GM18507 (cell line): ENCODE data around the gene TKT.
A peak's percentile ranks its signal among the peaks of the same experiment; 100 is the strongest.
"Not testable (repeated sequence)": the region's sequence is repeated elsewhere in the genome, so short reads cannot be mapped to it uniquely, and the experiment has no call there.

Source experiments
- DNase-seq: peaks from one replicate; pipeline ENCODE4 v3.0.0; 2011; ENCODE audit warnings: low read depth; ENCODE audit not compliant: insufficient read length; ENCODE audit errors: extremely low spot score
- FAIRE-seq: peaks from 2 replicates; lab custom pipeline; 2011; peaks lifted over from hg19 to GRCh38; lab: Jason Lieb, UNC

Gene TKT, protein sequence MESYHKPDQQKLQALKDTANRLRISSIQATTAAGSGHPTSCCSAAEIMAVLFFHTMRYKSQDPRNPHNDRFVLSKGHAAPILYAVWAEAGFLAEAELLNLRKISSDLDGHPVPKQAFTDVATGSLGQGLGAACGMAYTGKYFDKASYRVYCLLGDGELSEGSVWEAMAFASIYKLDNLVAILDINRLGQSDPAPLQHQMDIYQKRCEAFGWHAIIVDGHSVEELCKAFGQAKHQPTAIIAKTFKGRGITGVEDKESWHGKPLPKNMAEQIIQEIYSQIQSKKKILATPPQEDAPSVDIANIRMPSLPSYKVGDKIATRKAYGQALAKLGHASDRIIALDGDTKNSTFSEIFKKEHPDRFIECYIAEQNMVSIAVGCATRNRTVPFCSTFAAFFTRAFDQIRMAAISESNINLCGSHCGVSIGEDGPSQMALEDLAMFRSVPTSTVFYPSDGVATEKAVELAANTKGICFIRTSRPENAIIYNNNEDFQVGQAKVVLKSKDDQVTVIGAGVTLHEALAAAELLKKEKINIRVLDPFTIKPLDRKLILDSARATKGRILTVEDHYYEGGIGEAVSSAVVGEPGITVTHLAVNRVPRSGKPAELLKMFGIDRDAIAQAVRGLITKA

DNA sequence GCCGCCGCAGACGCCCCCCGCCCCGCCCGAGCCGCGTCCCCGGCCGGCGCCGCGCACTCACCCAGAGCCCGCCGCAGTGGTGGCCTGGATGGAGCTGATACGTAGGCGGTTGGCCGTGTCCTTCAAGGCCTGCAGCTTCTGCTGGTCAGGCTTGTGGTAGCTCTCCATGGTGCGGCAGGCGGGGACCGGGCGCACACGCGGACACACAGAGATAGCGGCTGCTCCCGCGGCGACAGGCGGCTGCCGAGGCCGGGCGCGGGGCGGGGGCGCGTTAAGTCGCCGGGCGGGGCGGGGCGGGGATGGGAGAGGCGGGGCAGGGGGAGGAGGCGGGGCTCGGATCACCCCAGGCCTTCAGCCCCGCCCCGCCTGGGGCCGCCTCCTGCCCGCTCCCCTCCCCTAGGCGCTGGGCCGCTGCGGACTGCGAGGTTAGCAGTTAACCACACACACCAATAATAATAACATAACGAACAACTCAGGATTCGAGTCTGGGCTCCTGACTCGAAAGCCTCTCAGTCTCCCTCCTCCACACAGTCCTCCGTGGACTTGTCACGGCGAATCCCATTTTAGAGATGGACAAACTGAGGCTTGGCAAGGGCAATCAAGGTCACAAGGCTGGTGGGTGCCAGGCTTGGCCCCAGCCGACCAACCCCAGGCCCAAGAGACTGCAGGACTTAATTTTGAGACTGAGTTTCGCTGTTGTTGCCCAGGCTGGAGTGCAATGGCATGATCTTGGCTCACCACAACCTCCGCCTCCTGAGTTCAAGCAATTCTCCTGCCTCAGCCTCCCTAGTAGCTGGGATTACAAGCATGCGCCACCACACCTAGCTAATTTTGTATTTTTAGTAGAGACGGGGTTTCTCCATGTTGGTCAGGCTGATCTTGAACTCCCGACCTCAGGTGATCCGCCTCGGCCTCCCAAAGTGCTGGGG, at the start of gene TKT:
TSS of gene TKT (minus strand) at position 248 of the 929 bp plus-strand sequence. CDS start at position 168, 80 bp downstream.
- FAIRE-seq (peak; percentile 80), DNase-seq (peak; percentile 90)

DNA sequence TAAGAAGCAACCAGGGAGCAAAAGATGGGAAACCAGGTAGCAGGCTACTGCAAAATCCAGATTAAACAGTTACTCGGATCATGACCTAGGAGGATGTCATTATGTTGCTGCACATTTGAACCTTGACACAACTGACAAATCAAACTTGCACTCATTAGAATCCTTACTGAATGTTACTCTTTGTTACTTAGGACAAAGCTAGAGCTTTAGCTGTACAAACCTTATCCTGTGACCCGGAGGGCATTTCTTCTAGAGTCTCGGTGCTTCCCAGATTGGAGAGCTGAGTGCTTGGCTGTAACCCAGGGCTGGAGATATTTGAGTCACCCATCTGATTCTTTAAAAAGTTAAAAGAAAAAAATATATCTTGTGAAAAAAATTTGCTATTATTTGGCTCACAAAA, 48.1 kb upstream of the TKT start:
- DNase-seq (no peak), FAIRE-seq (no peak)

DNA sequence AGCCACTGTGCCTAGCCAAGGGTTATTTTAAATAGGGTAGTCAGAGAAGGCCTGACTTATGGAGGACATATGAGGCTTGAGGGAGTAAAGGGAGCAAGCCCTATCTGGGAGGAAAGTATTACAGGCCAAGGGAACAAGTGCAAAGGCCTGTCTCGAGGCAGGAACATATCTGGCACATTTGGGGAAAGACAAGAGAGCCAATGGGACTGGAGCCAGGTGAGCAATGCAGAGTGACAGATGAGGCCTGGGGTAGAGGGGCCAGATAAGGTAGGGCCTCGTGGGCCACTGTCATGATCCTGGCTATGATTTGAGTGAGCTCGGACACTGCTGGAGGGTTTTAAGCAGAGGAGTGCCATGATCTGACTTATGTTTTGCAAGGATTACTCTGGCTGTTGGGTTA, 47.7 kb upstream of the TKT start:
- no peak for DNase-seq
- no peak for FAIRE-seq

DNA sequence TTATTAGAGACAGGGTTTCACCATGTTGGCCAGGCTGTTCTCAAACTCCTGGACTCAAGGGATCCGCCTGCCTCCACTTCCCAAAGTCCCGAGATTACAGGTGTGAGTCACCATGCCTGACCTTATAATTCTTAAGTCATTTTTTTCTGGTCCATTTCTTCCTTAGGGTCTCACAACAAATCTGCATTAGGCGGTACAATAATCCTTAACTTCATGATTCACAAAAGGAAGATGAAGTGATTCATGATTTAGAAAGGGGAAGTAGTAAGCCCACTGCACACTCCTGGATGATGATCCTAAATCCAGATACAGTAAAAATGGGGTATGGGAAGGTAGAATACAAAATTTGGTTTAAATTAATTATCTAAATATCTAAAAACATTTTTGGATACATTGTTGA, 45.0 kb upstream of the TKT start:
- FAIRE-seq = no peak

DNA sequence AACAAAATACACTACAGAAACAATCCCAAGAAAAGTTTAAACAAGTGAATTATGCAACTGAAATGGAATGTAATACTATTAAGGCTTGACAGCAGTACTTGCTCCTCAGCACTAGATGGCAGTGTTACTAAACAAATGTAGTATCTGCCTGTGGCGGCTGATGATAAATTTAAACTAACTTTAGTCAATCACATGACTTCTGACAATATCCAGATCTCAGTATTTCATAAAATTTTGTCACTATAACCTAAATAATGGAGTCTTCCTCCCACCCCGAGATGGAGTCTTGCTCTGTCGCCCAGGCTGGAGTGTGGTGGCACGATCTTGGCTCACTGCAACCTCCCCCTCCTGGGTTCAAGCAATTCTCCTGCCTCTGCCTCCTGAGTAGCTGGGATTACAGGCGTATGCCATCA, 43.8 kb upstream of the TKT start:
- peak; percentile 42 for DNase-seq
- FAIRE-seq = peak; percentile 85

More for the DNA sequence above, 45.0 kb upstream of the TKT start:
- DNase-seq = no peak

DNA sequence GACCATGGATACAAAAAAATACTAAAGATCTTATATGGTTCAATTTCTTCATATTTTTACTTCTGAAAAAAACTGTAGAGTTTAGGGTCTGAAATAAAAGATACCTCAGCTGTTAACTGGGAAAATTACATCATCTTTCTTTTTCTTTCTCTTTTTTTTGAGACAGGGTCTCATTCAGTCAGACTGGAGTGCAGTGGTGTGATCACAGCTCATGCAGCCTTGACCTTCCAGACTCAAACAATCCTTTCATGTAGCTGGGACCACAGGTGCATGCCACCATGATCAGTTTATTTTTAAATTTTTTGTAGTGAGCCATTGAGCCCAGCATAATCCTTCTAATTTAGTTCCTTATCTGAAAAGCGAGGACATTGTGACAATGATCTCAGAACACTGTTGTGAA, 39.6 kb upstream of the TKT start:
- DNase-seq = no peak
- FAIRE-seq = no peak

DNA sequence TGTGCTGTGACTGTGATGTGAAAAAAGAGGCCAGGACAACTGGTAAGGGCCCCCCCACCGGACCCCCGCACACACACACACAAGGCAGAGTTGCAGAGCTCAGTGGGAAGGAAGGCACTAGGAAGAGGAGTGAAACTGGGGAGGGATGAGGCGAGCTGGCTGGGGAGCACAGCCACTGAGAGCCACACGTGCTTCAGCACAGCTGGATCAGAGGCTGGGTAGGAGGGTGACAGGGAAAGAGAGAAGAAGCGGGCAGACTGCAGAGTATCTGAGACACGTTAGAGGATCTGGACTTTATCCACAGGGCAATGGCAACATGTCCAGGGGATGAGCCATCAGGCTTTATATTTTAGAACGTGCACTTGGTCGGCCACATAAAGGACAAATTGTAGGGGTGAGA, 38.0 kb upstream of the TKT start:
- DNase-seq = no peak
- FAIRE-seq = no peak

DNA sequence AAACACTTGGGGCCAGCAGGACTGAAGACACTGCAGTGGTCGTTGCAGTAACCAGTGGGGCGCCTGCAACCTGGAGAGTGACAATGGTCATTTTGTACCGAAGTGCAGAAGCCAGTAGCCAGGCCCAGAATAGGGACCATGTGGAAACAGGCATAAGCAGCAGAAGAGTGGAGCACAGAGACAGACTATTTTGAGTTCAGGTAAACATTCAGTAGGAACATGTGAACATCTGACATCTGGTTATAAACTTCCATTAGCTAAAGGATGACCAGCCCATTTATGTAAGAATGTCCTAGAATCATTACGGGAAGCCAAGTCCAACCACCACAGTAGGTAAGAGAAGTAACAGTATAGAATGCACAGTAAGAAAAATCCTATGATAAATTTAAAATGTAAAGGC, 32.4 kb upstream of the TKT start:
- no peak for FAIRE-seq
- no peak for DNase-seq

DNA sequence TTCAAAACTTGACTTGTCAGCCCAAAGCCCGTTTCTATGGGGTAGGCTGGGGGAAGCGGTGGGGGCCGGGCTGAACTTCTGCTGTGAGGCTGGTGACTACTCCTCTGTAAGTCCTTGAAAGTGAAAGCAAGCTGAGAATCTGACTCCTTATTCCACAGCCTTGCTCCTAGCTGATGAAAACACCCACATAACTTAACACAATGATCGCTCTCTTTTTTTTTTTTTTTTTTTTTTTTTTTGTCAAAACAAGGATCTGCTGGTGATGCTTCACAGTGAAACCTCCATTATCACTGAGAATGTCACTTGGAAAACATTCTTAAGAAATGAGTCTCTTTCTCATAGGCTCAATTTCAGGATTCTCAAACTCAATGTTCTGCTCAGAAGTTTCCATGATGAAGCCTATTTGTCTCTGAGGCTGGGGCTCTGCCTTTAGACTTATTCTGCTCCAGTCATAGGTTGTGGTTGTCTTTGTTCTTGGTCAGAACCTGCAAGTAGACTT, 31.4 kb upstream of the TKT start:
- no peak for FAIRE-seq
- DNase-seq = no peak

DNA sequence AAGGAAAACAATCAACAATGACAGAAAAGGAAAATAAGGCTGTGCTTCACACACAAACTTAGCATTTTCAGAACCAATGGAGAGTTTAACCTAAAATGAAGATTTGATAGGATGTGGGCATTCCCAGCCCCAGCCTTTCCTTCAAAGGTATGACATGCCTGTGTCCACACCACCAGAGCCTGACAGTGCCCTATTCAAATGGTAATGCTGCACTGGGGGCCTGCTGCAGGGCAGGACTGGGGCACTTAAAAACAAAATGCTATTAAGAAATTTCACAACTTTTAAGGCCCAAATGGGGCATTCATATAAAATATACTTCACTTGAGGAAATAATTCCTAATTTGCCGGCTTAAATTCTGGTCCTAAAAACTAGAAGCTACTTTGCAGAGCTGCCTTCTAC, 30.9 kb upstream of the TKT start:
- no peak for DNase-seq
- FAIRE-seq = no peak

DNA sequence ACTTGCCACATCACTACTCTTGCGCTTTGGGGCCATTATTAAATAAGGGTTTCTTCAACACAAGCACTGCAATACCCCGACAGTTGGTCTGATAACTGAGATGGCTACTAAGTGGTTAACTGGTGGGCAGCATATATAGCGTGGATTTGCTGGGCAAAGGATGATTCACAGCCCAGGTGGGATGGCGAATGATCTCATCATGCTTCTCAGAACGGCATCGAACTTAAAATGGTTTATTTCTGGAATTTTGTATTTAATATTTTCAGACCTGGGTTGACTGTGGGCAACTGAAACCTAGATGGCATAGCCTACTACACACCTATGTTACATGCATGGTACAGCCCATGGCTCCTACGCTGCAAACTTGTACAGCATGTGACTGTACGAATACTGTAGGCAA, 26.8 kb upstream of the TKT start:
- FAIRE-seq (no peak), DNase-seq (no peak)

DNA sequence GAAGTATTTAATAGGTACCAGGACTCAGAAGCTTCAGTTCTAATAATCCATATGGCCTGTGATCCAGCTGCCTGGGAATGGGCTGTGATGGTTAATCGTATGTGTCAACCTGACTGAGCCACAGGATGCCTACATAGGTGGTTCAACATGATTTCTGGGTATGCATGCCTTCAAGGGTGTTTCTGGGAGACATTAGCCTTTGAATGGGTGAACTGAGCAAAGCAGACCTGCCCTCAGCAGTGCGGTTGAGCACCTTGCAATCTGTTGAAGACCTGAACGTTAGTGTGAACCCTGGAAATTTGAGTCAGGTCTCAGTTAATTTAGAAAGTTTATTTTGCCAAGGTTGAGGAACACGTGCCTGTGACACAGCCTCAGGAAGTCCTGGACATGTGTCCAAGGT, 22.8 kb upstream of the TKT start:
- no peak for DNase-seq
- FAIRE-seq = no peak

DNA sequence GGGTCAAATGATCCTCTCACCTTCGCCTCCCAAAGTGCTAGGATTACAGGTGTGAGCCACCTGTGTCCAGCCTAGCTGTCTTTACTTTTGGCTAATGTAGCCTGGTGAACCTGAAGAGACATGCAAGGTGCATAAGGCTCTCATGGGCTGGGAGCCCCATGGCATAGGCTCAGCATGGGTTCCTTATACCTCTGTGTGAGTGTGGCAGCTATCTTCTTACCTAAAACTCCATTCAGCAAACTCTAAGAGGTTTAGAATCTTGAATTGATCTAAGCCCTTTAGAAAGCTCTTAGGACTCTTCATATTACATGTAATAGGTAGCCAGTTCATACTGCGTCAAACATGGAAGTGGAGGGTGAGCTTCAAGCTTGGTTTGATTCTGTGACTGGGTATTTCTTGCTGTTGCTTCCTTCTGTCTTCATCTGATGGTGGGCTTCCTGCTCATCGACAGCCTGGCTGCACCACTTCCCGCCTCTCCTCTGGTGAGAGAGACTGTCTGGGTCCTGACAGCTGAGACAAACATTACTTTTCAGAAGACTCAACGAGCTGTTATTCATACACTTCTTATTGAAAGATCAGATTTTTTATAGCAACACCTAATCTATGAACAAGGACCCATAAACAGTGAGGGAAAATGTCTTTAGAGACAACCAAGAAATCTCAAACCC, 19.2 kb upstream of the TKT start:
- FAIRE-seq (no peak), DNase-seq (no peak)

DNA sequence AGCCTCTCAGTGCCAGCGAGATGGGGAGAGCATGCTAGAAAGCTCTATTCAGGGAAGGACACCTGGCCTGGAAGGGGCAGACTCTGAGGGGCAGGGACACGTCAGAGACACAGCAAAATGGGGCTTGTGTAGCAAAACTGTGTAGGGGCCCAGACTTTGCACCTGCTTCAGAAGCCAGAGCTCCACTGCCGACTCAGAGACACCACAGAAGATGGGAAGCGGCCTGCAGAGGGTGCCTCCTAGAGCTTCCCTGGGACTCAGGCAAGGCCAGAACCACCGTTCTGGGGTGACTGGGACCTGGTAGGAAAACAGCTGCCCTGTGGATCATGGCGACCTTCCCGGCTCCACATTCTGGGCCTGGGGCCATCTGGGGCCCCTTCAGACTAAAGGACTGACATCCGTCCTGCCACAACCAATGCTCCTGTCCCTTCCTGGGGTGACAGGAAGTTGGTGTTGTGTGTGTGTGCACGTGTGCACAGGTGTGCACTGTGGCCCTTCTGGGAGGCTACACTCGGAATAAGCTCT, 17.4 kb upstream of the TKT start:
- DNase-seq = no peak
- FAIRE-seq = no peak

DNA sequence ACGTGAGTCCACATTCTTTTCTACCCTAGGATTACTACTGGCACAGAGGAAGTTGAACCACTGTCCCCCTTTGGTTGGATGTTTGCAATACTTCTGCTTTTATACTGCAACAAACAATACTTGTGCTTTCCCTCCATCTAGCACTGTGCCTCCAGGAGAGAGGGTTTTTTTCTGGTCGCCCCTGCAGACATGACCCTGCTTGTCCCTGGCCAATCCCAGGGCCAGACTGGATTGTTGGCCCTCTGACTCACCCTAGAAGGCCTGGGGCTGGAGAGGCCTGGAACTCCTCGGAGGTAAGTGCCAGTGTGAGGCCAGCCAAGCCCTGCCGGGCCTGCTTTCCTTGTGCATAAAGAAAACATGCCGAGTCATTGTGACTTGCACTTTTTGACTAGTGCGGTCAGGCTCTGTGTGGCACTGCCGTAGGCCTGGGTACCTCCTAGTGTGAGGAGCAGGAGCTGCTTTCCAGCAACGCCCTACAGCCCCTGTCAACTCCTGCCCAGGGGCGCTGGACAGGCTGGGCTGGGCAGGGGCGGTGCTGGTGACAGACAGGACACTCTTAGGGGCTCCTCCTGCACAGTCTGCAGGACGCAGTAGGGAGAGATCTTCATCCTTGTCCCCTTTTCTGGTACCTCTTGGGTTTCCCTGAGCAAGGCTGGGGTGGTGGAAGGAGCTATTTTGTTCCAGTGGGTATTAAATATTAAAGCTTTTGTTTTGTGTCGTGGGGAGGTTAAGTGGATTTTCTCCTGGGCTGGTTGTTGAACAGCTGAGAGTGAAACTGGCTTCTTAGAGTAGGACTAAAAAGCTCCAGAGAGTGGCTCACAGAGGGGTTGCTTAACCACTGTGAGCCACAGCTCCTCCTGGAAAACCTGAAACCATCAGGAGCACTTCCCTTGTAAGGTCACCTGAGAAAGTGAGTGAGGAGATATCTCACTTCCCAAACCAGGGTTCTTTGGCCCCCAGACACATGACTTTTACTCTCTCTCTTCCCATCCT, 14.4 kb upstream of the TKT start:
- FAIRE-seq (peak; percentile 41), DNase-seq (no peak)

DNA sequence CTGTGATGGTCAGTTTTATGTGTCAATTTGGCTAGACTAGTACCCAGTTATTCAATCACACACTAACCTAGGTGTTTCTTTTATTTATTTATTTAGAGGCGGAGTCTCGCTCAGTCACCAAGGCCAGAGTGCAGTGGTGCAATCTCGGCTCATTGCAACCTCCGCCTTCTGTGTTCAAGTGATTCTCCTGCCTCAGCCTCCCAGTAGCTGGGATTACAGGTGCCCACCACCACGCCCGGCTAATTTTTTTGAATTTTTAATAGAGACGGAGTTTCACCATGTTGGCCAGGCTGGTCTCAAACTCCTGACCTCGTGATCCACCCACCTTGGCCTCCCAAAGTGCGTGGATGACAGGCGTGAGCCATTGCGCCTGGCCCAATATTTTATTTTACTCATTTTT, 13.4 kb upstream of the TKT start:
- DNase-seq, FAIRE-seq: not testable (repeated sequence)

DNA sequence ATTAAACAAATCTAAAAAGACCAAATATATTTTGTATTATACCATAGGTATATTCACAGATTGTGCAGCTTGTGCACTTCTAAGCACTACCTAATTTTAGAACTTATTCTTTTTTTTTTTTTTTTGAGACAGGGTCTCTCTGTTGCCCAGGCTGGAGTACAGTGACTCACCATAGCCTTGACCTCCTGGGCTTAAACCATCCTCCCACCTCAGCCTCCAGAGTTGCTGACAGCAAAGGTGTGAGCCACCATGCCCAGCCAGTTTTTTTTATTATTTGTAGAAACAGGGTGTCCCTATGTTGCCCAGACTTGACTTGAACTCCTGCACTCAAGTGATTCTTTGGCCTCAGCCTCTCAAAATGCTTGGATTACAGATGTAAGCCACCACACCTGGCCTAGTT, 11.9 kb upstream of the TKT start:
- DNase-seq (no peak), FAIRE-seq (no peak)

DNA sequence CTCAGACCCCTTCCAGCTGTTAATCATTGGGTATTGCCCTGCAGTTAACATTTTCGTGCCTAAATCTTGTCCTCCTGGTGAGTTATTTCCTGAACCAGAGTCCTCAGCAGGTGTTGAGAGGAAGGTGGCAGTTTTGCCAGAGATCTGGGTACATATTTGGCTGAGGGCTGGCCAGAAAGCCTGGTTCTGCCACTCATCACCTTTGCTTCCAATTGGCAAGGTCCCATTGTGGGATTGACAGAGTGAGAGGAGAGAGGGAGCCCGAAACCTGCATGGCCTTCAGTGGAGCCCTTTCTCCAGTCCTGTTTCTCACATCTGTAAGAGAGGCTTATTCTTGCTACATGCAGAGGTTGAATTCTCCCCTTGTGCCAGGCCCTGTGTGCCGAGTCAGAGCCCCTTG, 8.9 kb upstream of the TKT start:
- DNase-seq = no peak
- no peak for FAIRE-seq
